ENCODE results near the gene ATXN1L.

DNA sequence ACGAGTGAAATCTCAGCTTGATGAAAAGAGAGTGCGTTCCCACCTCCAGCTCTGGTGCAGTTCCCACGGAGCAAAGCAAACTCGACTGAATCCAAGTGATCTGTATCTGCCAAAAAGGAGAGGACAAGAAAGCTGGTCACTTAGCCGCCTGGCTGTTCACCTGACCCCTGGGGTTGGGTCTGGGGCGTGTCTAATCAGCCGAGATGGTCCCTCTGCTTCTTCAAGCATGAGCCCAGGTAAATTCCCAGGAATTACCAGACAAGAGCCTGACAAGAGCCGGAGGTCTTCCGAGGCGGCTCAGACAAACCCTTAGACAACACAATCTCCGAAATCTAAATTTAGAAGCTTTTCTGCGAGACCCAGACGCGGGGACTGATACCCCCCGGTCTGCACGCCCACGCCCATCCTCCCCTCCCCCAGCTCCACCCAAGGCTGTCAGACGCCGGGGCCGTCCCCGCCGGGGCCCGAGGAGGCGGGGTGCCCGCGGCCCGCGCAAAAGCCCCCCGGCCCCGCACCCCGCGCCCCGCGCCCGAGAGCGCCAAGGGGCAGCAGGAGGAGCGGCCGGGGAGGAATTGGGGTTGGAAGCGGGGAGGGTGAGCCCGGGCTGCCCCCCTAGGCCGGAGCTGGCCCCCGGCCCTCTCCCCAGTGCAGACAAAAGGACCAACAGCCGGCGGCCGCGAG, 37.5 kb downstream of the ATXN1L start:
- TF ChIP-seq, protein P1, sequence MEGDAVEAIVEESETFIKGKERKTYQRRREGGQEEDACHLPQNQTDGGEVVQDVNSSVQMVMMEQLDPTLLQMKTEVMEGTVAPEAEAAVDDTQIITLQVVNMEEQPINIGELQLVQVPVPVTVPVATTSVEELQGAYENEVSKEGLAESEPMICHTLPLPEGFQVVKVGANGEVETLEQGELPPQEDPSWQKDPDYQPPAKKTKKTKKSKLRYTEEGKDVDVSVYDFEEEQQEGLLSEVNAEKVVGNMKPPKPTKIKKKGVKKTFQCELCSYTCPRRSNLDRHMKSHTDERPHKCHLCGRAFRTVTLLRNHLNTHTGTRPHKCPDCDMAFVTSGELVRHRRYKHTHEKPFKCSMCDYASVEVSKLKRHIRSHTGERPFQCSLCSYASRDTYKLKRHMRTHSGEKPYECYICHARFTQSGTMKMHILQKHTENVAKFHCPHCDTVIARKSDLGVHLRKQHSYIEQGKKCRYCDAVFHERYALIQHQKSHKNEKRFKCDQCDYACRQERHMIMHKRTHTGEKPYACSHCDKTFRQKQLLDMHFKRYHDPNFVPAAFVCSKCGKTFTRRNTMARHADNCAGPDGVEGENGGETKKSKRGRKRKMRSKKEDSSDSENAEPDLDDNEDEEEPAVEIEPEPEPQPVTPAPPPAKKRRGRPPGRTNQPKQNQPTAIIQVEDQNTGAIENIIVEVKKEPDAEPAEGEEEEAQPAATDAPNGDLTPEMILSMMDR (IDR thresholded peaks at IDR 0.05; ENCODE audit: low read depth, low read length, poor library complexity, severe bottlenecking): no peak
- TF ChIP-seq EZH2phosphoT487 (IDR thresholded peaks at IDR 0.05; ENCODE audit: borderline replicate concordance, low read length): no peak
